ENCODE measurements around the gene CATSPER3.

Gene CATSPER3

DNA sequence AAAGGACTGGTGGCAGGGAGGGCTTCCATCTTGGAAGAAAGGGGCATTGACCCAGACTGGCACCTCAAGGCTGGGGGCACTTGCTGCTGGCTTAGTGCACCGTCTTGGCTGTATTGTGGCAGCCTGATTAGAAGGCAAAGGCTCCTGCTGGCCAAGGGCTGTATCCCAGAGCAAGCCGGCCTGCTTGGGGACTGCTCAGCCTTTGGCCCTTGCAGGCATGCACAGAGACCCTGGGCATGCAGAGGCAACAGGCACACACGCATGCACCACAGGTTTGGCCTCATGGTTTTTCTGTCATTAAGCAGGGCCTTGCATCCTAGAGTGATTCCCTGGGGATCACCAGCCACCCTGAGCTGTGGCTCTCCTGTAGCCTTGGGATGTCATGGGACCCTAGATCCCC lies 37.4 kb downstream of the CATSPER3 start:
- H3K4me3 ChIP-seq (replicated peaks; ENCODE audit: insufficient read depth, low read length), result no peak overlapping the region
- H3K27ac ChIP-seq (replicated peaks), result no peak overlapping the region
- TF ChIP-seq POLR2AphosphoS5 (IDR thresholded peaks at IDR 0.05; ENCODE audit: low read depth), result no peak
- no peak for TF ChIP-seq SPI1 (IDR thresholded peaks at IDR 0.05; ENCODE audit: borderline replicate concordance, low read depth)
- TF ChIP-seq GABPA (IDR thresholded peaks at IDR 0.05; ENCODE audit: low read depth), result no peak
- TF ChIP-seq, protein P1, sequence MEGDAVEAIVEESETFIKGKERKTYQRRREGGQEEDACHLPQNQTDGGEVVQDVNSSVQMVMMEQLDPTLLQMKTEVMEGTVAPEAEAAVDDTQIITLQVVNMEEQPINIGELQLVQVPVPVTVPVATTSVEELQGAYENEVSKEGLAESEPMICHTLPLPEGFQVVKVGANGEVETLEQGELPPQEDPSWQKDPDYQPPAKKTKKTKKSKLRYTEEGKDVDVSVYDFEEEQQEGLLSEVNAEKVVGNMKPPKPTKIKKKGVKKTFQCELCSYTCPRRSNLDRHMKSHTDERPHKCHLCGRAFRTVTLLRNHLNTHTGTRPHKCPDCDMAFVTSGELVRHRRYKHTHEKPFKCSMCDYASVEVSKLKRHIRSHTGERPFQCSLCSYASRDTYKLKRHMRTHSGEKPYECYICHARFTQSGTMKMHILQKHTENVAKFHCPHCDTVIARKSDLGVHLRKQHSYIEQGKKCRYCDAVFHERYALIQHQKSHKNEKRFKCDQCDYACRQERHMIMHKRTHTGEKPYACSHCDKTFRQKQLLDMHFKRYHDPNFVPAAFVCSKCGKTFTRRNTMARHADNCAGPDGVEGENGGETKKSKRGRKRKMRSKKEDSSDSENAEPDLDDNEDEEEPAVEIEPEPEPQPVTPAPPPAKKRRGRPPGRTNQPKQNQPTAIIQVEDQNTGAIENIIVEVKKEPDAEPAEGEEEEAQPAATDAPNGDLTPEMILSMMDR (IDR thresholded peaks at IDR 0.05; ENCODE audit: insufficient read depth, low read length), result no peak
- TF ChIP-seq, protein P2, sequence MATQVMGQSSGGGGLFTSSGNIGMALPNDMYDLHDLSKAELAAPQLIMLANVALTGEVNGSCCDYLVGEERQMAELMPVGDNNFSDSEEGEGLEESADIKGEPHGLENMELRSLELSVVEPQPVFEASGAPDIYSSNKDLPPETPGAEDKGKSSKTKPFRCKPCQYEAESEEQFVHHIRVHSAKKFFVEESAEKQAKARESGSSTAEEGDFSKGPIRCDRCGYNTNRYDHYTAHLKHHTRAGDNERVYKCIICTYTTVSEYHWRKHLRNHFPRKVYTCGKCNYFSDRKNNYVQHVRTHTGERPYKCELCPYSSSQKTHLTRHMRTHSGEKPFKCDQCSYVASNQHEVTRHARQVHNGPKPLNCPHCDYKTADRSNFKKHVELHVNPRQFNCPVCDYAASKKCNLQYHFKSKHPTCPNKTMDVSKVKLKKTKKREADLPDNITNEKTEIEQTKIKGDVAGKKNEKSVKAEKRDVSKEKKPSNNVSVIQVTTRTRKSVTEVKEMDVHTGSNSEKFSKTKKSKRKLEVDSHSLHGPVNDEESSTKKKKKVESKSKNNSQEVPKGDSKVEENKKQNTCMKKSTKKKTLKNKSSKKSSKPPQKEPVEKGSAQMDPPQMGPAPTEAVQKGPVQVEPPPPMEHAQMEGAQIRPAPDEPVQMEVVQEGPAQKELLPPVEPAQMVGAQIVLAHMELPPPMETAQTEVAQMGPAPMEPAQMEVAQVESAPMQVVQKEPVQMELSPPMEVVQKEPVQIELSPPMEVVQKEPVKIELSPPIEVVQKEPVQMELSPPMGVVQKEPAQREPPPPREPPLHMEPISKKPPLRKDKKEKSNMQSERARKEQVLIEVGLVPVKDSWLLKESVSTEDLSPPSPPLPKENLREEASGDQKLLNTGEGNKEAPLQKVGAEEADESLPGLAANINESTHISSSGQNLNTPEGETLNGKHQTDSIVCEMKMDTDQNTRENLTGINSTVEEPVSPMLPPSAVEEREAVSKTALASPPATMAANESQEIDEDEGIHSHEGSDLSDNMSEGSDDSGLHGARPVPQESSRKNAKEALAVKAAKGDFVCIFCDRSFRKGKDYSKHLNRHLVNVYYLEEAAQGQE (IDR thresholded peaks at IDR 0.05; ENCODE audit: insufficient replicate concordance, low read depth), result no peak
- no peak for DNase-seq (ENCODE audit: low read depth in 1 of 2, low spot score in 1 of 2)
- H3K27me3 ChIP-seq (ENCODE audit: insufficient read depth, poor library complexity, severe bottlenecking), result no peaks in the 10 kb centered on the region

DNA sequence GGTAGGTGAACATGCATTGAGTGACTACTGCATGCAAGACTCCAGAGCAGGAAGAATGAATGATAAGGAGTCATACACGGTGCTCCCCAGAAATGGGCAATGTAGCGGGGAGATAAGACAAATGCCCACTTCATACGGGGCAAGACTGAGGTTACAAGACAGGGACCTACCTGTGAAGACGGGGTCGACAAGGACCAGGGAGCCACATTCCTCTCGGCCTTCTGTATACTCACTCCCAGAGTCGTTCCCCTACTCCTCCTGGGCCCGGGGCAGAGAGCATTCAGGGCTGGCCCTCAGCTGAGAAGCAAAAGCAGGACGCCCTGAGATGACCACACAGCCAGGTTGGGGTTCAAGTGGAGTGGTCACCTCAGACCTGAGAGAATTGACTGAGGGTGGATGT lies 39.6 kb downstream of the CATSPER3 start:
- TF ChIP-seq POLR2AphosphoS5 (IDR thresholded peaks at IDR 0.05; ENCODE audit: low read depth), result no peak
- TF ChIP-seq, protein P1 (IDR thresholded peaks at IDR 0.05; ENCODE audit: insufficient read depth, low read length), result no peak
- TF ChIP-seq SPI1 (IDR thresholded peaks at IDR 0.05; ENCODE audit: borderline replicate concordance, low read depth), result no peak
- TF ChIP-seq, protein P2 (IDR thresholded peaks at IDR 0.05; ENCODE audit: insufficient replicate concordance, low read depth), result no peak
- TF ChIP-seq GABPA (IDR thresholded peaks at IDR 0.05; ENCODE audit: low read depth), result no peak
- no peak for DNase-seq (ENCODE audit: low read depth in 1 of 2, low spot score in 1 of 2)
- H3K27ac ChIP-seq (replicated peaks), result no peak overlapping the region
- H3K27me3 ChIP-seq (ENCODE audit: insufficient read depth, poor library complexity, severe bottlenecking), result no peaks in the 10 kb centered on the region
- no peak overlapping the region for H3K4me3 ChIP-seq (replicated peaks; ENCODE audit: insufficient read depth, low read length)

DNA sequence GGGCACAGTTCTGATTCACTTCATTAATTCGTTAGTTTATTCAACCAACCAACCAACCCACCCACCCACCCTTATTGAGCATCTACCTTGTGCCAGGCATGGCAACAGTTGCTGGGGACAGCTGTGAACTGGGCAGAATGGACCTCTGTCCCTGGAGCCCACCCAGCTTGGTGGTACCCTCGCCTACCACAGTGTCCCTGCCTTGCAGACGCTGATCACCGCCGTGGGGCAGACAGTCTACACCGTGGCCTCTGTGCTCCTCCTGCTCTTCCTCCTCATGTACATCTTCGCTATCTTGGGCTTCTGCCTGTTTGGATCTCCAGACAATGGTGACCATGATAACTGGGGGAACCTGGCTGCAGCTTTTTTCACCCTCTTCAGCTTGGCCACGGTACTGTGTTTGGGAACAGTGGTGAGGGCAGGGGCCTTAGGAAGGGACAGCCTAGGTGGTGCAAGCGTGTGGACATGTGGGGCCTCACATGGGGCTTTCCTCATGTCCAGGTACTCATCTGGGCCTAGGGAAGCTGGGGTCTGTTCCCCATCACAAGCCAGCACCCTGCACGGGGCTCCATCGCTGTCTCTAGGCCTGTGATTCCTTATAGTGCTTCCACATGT lies 40.1 kb downstream of the CATSPER3 start:
- no peak overlapping the region for H3K4me3 ChIP-seq (replicated peaks; ENCODE audit: insufficient read depth, low read length)

More for the DNA sequence above, 40.1 kb downstream of the CATSPER3 start:
- no peak for DNase-seq (ENCODE audit: low read depth in 1 of 2, low spot score in 1 of 2)
- Histone ChIP-seq H3K27me3 (ENCODE audit: insufficient read depth, poor library complexity, severe bottlenecking) (no peaks in the 10 kb centered on the region), H3K27ac (replicated peaks) (no peak overlapping the region)
- TF ChIP-seq, protein P1 (IDR thresholded peaks at IDR 0.05; ENCODE audit: insufficient read depth, low read length), result no peak
- TF ChIP-seq SPI1 (IDR thresholded peaks at IDR 0.05; ENCODE audit: borderline replicate concordance, low read depth), result no peak
- TF ChIP-seq GABPA (IDR thresholded peaks at IDR 0.05; ENCODE audit: low read depth), result no peak
- TF ChIP-seq, protein P2 (IDR thresholded peaks at IDR 0.05; ENCODE audit: insufficient replicate concordance, low read depth), result no peak
